K562 (cell line): ENCODE results near the gene ZC3H11A. TPM values are rescaled to one million over a fixed set of nuclear protein-coding genes. Genes with fewer than 3 reads are reported as not detected.

Experiments used
- ATAC-seq: fragments of 200-7000 bp; cut with Tn5 transposase; 3 replicates; pipeline ENCODE4 v1.9.1; 2020; ENCODE audit warnings: moderate library complexity
- BruUV-seq: library from RNA; stranded (reverse); fragments of 400-500 nt; replicated peaks from 2 replicates; lab custom pipeline; 2021; lab: Mats Ljungman, UMichigan
- CTCF ChIA-PET: fragments of 300-600 bp; formaldehyde crosslinking; extraction: SDS; loops from one replicate; lab custom pipeline; 2021; ENCODE audit warnings: low intra/inter-chr PET ratio; lab: Yijun Ruan, JAX
- POLR2A ChIA-PET: fragments of 300-600, 350-650 bp; sonication (Branson Sonifier 250); formaldehyde crosslinking; extraction: SDS; loops from one replicate; lab custom pipeline; 2021; ENCODE audit warnings: antibody characterized with exemption, inconsistent platforms; lab: Yijun Ruan, JAX
- DNase-seq, 4 experiments: peaks; one replicate each; pipeline versions ENCODE4 v3.0.0 to v3.0.0-alpha.2; 2011 to 2018; ENCODE audit warnings: low spot score in 3 of 4, mixed read lengths in 3 of 4; ENCODE audit errors: extremely low read depth in 1 of 4
- FAIRE-seq: peaks from 2 replicates; lab custom pipeline; 2011; peaks lifted over from hg19 to GRCh38; lab: Jason Lieb, UNC
- H2AFZ ChIP-seq: 2 replicates; pipeline ENCODE4 v1.6.0; 2011; ENCODE audit warnings: low read depth, low read length, control low read depth, inconsistent platforms
- H3K27ac ChIP-seq: fragments of 200-600 bp; 3 replicates; pipeline ENCODE4 v1.8.0; 2011; ENCODE audit warnings: low read depth, mild to moderate bottlenecking, control low read depth, inconsistent platforms, low read length, moderate library complexity, mixed read lengths; ENCODE audit errors: extremely low read depth
- H3K27me3 ChIP-seq, 2 experiments: fragments of 300-600 bp in 1 of 2; 2 replicates in 1 of 2; 3 replicates in 1 of 2; pipeline versions ENCODE4 v1.6.0 to v1.8.0; 2011; ENCODE audit warnings: inconsistent platforms in 2 of 2, low read length in 2 of 2, mild to moderate bottlenecking in 1 of 2, mixed read lengths in 1 of 2, moderate library complexity in 1 of 2; ENCODE audit not compliant: control insufficient read depth in 2 of 2, insufficient read depth in 2 of 2
- H3K36me3 ChIP-seq: fragments of 300-600 bp; 3 replicates; pipeline ENCODE4 v1.8.0; 2011; ENCODE audit warnings: mild to moderate bottlenecking, low read length, inconsistent platforms; ENCODE audit not compliant: control insufficient read depth, insufficient read depth
- H3K4me1 ChIP-seq, 2 experiments: fragments of 200-600 bp in 1 of 2; replicated peaks in 1 of 2; 2 replicates in 1 of 2; 3 replicates in 1 of 2; pipeline versions ENCODE4 v1.5.1 to v1.8.0; 2011; ENCODE audit warnings: inconsistent platforms in 2 of 2, low read length in 2 of 2, mild to moderate bottlenecking in 1 of 2, mixed read lengths in 1 of 2, moderate library complexity in 1 of 2; ENCODE audit not compliant: control insufficient read depth in 2 of 2, insufficient read depth in 2 of 2
- H3K4me2 ChIP-seq: 2 replicates; pipeline ENCODE4 v1.6.1; 2011; ENCODE audit warnings: low read length, control low read depth, inconsistent platforms, mixed read lengths; ENCODE audit not compliant: insufficient read depth
- H3K4me3 ChIP-seq: fragments of 200-600 bp; sonication (generic), shearing (Covaris generic); 2 replicates; pipeline ENCODE4 v1.5.1; 2016; ENCODE audit warnings: control low read depth, inconsistent platforms
- H3K79me2 ChIP-seq: fragments of 200-600 bp; 3 replicates; pipeline ENCODE4 v1.8.0; 2011; ENCODE audit warnings: low read length, inconsistent platforms; ENCODE audit not compliant: control insufficient read depth, insufficient read depth
- H3K9ac ChIP-seq, 2 experiments: 2 replicates each; pipeline versions ENCODE4 v1.6.0 to v1.6.1; 2011; ENCODE audit warnings: low read depth in 2 of 2, low read length in 2 of 2, control low read depth in 1 of 2, inconsistent platforms in 1 of 2, mild to moderate bottlenecking in 1 of 2, mixed read lengths in 1 of 2; ENCODE audit not compliant: insufficient read depth in 1 of 2
- H3K9me1 ChIP-seq: one replicate; pipeline ENCODE4 v1.6.0; 2011; ENCODE audit warnings: inconsistent platforms, mild to moderate bottlenecking, low read length, moderate library complexity; ENCODE audit not compliant: control insufficient read depth, insufficient read depth
- H3K9me3 ChIP-seq: replicated peaks from 2 replicates; pipeline ENCODE4 v1.5.1; 2011; ENCODE audit warnings: low read depth, low read length, inconsistent platforms; ENCODE audit not compliant: control insufficient read depth, insufficient read depth
- H4K20me1 ChIP-seq: replicated peaks from 2 replicates; pipeline ENCODE4 v1.6.1; 2011; ENCODE audit warnings: low read length, inconsistent platforms, mixed read lengths; ENCODE audit not compliant: control insufficient read depth, insufficient read depth
- CEBPG ChIP-seq, 3 experiments: fragments of 200-800 bp in 1 of 3; sonication (Bioruptor generic) in 1 of 3; sonication (generic) in 1 of 3; formaldehyde crosslinking in 1 of 3; IDR thresholded peaks in 2 of 3; conservative IDR thresholded peaks in 1 of 3; 2 replicates each; pipeline versions ENCODE4 v1.6.1 to v1.8.0; 2016 to 2022; ENCODE audit warnings: missing compliant biosample characterization in 2 of 3, missing genetic modification characterization in 2 of 3, mild to moderate bottlenecking in 1 of 3, missing genetic modification reagents in 1 of 3
- HDAC6 ChIP-seq: IDR thresholded peaks from 2 replicates; pipeline ENCODE4 v1.6.1; 2012; ENCODE audit warnings: low read depth, mild to moderate bottlenecking, control low read depth, inconsistent platforms, low read length, moderate library complexity
- MIER1 ChIP-seq: fragments of 450-650 bp; IDR thresholded peaks from 2 replicates; pipeline ENCODE4 v1.6.1; 2016; ENCODE audit warnings: antibody characterized with exemption, mild to moderate bottlenecking, low read depth
- NFE2L1 ChIP-seq: fragments of 450-650 bp; IDR thresholded peaks from 2 replicates; pipeline ENCODE4 v1.6.1; 2016; ENCODE audit warnings: missing genetic modification characterization, low read depth, mild to moderate bottlenecking, missing compliant biosample characterization, moderate library complexity, borderline replicate concordance
- PTTG1 ChIP-seq: fragments of 450-650 bp; IDR thresholded peaks from 2 replicates; pipeline ENCODE4 v1.6.1; 2016; ENCODE audit warnings: low read depth, mild to moderate bottlenecking, missing genetic modification characterization, missing compliant biosample characterization
- RBFOX2 ChIP-seq: fragments of 200-400 bp; formaldehyde crosslinking; IDR thresholded peaks from 2 replicates; pipeline ENCODE4 v1.6.1; 2017; ENCODE audit warnings: low read depth, mild to moderate bottlenecking, low read length, moderate library complexity
- RBM39 ChIP-seq: fragments of 200-400 bp; formaldehyde crosslinking; optimal IDR thresholded peaks from 2 replicates; pipeline ENCODE3; 2018; ENCODE audit warnings: low read depth, low read length
- TAL1 ChIP-seq: fragments of 450-650 bp; IDR thresholded peaks from 2 replicates; pipeline ENCODE4 v1.6.1; 2016; ENCODE audit warnings: mild to moderate bottlenecking
- ZBTB40 ChIP-seq, 2 experiments: fragments of 450-650 bp in 1 of 2; sonication (generic) in 1 of 2; formaldehyde crosslinking in 1 of 2; IDR thresholded peaks; 2 replicates each; pipeline versions ENCODE4 v1.7.1 to v1.9.0; 2016 to 2022; ENCODE audit warnings: inconsistent platforms in 1 of 2, mild to moderate bottlenecking in 1 of 2, missing genetic modification reagents in 1 of 2
- ZNF79 ChIP-seq: fragments of 250-450 bp; sonication (Bioruptor Pico); IDR thresholded peaks from 2 replicates; pipeline ENCODE4 v1.4.0; 2020; ENCODE audit warnings: low read depth, mild to moderate bottlenecking, moderate library complexity
- WGBS: fragments of 100-300 bp; shearing (Covaris generic); methylation state at CpG from one replicate; pipeline ENCODE4 v1.1.6; 2016; ENCODE audit warnings: low coverage, mixed read lengths; ENCODE audit not compliant: insufficient coverage; ENCODE audit errors: missing lambda C conversion rate; 5-methylcytosine and 5-hydroxymethylcytosine counted together
- in situ Hi-C: fragments of 300-500 bp; cut with MboI; formaldehyde crosslinking; loops from 4 replicates; pipeline ENCODE4 v1.15.0; 2018; ENCODE audit warnings: inconsistent platforms, mixed read lengths
- intact Hi-C: fragments of 100-400 bp; cut with micrococcal nuclease; formaldehyde crosslinking; loops from 2 replicates; pipeline ENCODE4 v1.14.2; 2022
- polyA plus RNA-seq, 8 experiments: library from polyadenylated mRNA; depleted of rRNA in 4 of 8; stranded (reverse) in 5 of 8; unstranded in 3 of 8; fragments of >200 nt; fragmentation: Nextera tagmentation in 2 of 8; fragmentation: Illumina TruSeq in 1 of 8; extraction: Ambion mirVana in 2 of 8; extraction: Trizol in 1 of 8; gene quantifications; 2 replicates each; pipeline versions ENCODE4 v1.2.1 to v1.2.3, GENCODE V29; 2011 to 2014; ENCODE audit warnings: inconsistent platforms in 1 of 8, missing spikeins in 1 of 8
- total RNA-seq, 7 experiments: library from RNA; depleted of rRNA in 6 of 7; stranded (reverse); fragments of >200 nt in 6 of 7; fragmentation: Illumina TruSeq in 2 of 7; extraction: Trizol in 2 of 7; gene quantifications; 2 replicates each; pipeline versions ENCODE4 v1.2.1 to v1.2.3, GENCODE V29; 2011 to 2021; ENCODE audit warnings: low replicate concordance in 1 of 7

The ZC3H11A gene
- total and polyA plus RNA-seq, 9 of the 15 experiments (the other 6 are each of a cell fraction or from before 2014, with no cell fraction given) = 34.2 to 137 (median 102) TPM

- WGBS = 60% methylated on average over 19 of the region's 19 CpGs
- in situ Hi-C loops (no loop called here), intact Hi-C loops (loop anchor here (2.0 kb wide), 1 partner anchor 68 kb away; no protein-coding TSS in a partner anchor)
- peaks cover 2 to 38% of the 10 kb centered on the region in 2 experiments for H3K4me1 ChIP-seq
- DNase-seq (peak in 1 of 4 experiments; percentile 19), ATAC-seq (no peak), FAIRE-seq (no peak)
- peaks cover 39% of the 10 kb centered on the region for H3K36me3 ChIP-seq
- H4K20me1 ChIP-seq = peaks cover 20% of the 10 kb centered on the region
- H3K9me3 ChIP-seq = 0 out of 2 replicates have a peak, but pooled peaks cover 2% of the 10 kb centered on the region
- H3K4me3 ChIP-seq = peak overlapping the region; percentile 77
- peak overlapping the region; percentile 96 for H3K4me2 ChIP-seq
- peaks cover 40% of the 10 kb centered on the region for H3K79me2 ChIP-seq
- BruUV-seq = TSS peak; percentile 94
- H3K27me3 ChIP-seq = no peaks in the 10 kb centered on the region
- ChIA-PET CTCF (no interaction called here), POLR2A (interaction anchor here (0.9 kb wide), 1 partner anchor 16 kb away, joined by 3 read pairs; no protein-coding TSS in a partner anchor)
- H2AFZ ChIP-seq = peak overlapping the region; percentile 93
- peak overlapping the region; percentile 99 for H3K27ac ChIP-seq
- peak overlapping the region; percentile 94 for H3K9ac ChIP-seq
- H3K9me1 ChIP-seq = peaks cover 7% of the 10 kb centered on the region
- no peak for TF ChIP-seq NFE2L1
- TF ChIP-seq PTTG1 (tag) = no peak
- no peak for TF ChIP-seq RBM39
- no peak for TF ChIP-seq TAL1
- TF ChIP-seq MIER1 = no peak
- TF ChIP-seq RBFOX2 = no peak
- no peak for TF ChIP-seq CEBPG (CRISPR knock-in tag; IDR thresholded peaks at IDR 0.05)
- TF ChIP-seq CEBPG (tag; conservative IDR thresholded peaks at IDR 0.05 in 1 of 2, IDR thresholded peaks at IDR 0.05 in 1 of 2) = peak; percentile 24 to 53; a peak in 2 of 4 replicates
- TF ChIP-seq HDAC6 = no peak
- peak; percentile 65 for TF ChIP-seq ZBTB40 (IDR thresholded peaks at IDR 0.05)
- TF ChIP-seq ZBTB40 (CRISPR knock-in tag; IDR thresholded peaks at IDR 0.05) = no peak
- TF ChIP-seq ZNF79 (CRISPR knock-in tag) = no peak
Measured at GRCh38 chr1:203794764-203795440, 521 bp upstream of the ZC3H11A start.
